ENCODE data around the gene GOLGA6D.
"Not testable (repeated sequence)": the region's sequence is repeated elsewhere in the genome, so short reads cannot be mapped to it uniquely, and the experiment has no call there.

GOLGA6D gene

DNA sequence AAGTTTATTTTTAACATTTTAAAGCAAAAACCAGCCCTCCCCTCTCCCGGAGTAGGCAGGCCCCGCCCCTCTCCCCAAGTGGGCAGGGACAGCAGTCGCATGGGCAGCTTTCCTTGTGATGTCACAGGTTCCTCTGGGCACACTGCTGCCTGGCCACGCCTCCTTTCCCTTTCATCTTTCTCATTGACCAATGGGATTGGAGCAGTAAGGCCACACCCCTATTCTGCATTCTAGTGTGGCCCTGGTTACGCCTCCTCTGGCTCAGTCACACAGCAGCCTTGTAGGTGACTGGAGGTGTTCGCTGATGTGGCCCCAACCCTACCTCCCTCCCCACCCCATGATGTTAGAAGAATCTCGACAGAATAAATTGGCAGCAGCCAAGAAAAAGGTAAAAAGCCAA is at the start of gene GOLGA6D:
TSS of gene GOLGA6D (plus strand) at position 264 of the 400 bp plus-strand sequence. CDS start at position 305, 41 bp downstream.
- not testable (repeated sequence) for DNase-seq

GRCh38 chr15:75233504-75234190 is 49.0 kb upstream of the GOLGA6D start:
- DNase-seq: no peak

GRCh38 chr15:75234191-75234810 is 48.3 kb upstream of the GOLGA6D start:
- no peak for DNase-seq

DNA sequence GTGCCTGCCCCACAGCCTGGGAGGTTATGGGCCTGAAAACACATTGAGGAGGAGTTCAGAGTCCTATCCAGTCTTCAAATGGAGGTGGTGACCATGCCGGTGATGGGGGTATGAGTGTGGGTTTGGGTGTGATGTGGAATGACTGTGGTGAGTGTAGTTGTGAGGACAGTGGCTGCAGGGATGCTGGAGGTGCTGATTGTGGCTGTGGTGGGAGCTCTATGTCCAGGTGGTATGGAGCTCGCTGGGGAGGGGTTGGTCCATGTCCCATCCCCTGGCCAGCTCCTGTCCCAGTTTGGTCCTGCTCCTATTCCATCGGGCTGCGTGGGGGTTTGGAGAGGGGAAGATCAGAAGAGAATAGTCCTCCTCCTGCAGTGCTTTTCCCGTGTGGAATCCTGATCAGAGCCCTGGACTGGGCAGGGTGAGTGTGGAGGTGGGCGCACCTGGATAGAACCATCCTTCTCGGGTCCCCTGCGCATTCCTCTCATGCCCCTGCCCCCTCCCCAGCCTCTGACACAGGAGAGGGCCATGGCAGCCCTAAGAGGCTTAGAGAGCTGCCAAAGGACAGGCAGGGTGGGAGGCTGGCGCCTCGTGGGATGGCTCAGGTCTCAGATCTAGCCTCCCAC is 47.5 kb upstream of the GOLGA6D start:
- DNase-seq: no peak

DNA sequence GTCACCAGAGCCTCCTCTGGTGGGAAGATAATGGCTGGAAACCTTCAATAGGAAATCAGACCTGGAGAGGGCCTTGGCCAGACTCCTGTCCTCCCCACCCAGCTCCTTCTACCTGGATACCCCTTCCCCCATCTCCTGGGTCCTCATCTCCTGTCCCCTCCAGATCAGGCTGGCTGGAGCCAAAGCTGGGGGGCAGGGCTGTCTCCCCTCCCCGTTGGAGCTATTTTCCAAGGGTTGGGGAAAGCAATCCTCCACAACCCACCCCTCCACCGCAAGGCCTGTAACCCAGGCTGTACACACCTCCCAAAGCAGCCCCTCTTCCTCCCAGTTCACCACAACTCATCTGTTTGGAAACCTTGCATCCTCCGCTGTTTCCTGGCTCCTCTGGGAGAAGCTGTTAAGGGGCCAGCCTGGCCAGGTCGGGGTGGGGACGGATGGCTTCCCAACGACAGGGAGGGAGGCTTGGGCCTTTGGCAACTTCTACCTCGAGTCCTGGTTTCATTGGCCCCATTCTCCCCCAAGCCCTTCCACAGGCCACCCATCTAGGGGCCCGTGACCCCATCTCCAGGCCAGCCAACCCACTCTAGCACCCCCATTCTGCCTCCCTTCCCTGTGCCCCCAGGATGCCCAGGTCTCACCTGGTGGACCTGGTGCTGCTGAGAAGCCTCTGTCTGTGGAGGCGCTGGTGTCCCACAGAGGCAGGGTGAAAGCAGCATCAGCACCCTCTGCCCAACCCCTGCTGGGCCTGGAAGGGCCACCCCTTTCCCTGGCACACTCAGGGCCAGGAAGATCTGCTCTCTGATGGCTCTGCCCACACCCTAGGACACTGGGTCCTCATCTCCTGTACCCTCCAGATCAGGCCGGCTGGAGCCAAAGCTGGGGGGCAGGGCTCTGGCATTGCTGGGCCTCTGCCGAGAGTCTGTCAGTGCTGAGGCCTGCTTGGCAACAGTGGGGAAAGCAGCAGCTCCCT is 46.6 kb upstream of the GOLGA6D start:
- no peak for DNase-seq

DNA sequence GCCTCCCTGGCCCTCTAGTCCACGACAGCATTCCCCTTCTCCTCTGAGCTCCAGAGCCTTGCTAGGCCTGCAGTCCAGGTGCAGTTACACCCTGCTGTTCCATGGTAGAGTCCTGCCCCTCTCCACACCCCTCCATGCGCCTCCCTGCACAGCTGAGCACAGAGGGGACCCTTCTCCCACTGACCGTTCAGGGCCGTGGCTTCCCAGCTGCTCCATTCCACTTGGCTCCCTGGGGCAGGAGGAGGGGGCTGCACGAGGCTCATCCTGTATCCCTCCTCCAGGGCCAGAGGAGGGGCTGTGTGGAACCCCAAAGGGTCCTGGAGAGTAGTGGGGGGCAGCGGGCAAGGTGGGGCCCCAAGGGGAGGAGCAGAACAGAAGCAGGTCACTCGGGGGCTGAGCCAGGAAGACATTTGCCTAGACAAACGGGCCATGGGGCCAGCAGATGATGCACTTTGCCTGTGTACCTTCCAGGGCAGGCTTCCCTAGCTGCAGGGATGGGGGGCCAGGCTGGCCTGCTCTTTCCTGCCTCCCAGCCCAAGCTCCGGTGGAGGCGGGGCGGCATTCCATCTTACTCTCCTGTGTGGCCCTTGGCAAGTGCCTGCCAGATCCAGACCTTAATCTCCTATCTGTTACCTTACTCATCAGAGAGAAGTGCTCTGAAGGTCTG is 45.2 kb upstream of the GOLGA6D start:
- DNase-seq: no peak

GRCh38 chr15:75238150-75238549 is 44.5 kb upstream of the GOLGA6D start:
- DNase-seq: no peak

GRCh38 chr15:75245741-75246140 is 36.9 kb upstream of the GOLGA6D start:
- DNase-seq: not testable (repeated sequence)

GRCh38 chr15:75248991-75249390 is 33.6 kb upstream of the GOLGA6D start:
- peak; percentile 65 for DNase-seq

DNA sequence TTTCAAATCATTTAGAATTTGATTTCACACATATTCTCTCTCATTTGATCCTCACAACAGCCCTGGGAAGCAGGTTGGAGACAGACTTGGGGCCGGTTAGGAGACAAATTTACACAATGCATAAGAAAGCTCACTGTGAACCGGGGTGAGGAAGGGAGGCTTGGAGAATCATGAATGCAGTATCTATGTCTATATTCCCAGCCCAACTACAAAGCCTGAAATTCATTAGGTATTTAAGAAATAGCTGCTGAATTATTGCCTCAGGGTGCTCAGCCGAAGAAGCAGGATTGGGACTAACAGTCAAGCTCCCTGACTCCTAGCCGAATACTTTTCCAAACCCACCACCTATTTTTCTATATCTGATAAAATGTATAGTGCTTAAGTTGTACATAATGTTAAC is 32.9 kb upstream of the GOLGA6D start:
- no peak for DNase-seq

DNA sequence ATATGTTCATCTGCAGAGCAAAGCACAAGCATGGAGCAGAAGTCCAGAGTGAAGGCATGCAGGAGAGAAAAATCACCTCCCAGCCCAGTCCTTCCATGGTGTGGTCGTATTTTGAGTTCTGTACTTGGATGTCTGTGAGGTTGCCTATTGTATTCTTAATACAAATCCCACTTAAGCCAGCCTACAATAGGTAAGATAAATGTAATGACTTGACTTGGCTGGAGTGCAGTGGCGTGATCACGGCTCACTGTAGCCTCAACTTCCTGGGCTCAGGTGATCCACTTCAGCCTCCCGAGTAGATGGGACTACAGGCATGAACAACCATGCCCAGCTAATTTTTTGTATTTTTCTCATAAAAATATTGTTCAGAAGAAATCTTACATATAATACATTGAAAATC is 31.3 kb upstream of the GOLGA6D start:
- not testable (repeated sequence) for DNase-seq

- not testable (repeated sequence) for DNase-seq
These were observed 30.4 kb upstream of the GOLGA6D start for GRCh38 chr15:75252285-75252684.

DNA sequence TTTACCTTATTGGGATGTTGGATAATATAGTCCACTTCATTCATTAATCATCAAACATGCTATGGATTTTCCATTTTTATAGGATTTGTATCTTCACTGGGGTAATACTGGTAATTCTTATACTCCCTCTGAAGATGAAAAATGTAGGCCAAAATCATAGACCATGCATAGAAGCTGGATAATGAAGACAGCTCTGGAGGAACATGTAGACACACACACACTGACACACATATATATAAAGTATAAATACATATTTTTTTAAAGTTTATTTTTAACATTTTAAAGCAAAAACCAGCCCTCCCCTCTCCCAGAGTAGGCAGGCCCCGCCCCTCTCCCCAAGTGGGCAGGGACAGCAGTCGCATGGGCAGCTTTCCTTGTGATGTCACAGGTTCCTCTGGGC is 24.6 kb upstream of the GOLGA6D start, which contains the start of gene GOLGA6C:
TSS of gene GOLGA6C (plus strand) at position 301 of the 400 bp plus-strand sequence. CDS start 265 bp downstream, outside the sequence.
- not testable (repeated sequence) for DNase-seq

DNA sequence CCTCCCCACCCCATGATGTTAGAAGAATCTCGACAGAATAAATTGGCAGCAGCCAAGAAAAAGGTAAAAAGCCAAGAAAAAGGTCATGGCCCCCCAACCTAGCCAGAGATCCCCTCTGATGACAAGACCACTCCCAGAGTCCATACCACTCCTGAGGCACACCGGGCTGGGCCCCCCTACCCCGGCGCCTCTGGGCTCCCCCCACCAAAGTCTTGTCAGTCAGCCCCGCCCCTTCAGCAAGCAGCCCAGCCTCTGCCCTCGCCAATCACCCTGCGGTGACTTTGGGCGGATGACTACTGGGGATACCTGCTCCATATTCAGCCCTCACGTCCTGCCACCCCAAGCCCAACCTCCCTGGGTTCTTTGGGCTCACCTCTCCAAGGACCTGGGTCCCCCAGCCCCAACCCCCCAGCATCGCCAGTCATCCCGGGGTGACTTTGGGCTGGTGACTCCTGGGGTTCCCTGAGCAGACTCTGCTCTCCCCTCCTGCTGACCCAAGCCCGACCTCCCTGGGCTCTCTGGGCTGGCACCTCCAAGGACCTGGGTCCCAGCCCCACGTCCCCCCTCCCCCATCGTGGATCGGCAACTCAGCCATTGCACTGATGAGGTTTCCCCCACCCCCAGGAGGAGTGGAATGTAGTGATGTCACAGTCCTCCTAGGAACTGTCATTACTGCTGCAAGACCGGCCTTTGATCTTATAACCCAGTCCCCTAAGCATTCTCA is 23.9 kb upstream of the GOLGA6D start:
- DNase-seq: not testable (repeated sequence)

DNA sequence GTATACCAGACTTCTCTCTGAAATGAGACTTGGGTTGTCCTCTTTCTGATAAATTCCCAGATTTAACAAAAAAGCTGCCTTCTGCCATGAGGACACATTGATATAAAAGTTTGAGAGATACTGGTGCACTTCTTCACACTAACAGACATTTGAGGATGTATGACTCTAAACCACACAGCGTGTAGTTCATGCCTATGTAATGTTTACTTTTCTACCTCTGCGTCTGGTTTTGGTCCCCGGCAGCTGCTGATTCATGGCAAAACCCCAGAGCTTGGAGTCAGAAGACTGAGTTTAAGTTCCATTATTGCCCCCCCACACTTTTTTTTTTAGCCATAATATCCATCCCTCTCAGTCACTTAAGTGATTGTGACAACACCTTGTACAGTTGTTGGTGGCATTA is 22.8 kb upstream of the GOLGA6D start:
- not testable (repeated sequence) for DNase-seq

GRCh38 chr15:75273751-75274359 is 8.8 kb upstream of the GOLGA6D start:
- not testable (repeated sequence) for DNase-seq

DNA sequence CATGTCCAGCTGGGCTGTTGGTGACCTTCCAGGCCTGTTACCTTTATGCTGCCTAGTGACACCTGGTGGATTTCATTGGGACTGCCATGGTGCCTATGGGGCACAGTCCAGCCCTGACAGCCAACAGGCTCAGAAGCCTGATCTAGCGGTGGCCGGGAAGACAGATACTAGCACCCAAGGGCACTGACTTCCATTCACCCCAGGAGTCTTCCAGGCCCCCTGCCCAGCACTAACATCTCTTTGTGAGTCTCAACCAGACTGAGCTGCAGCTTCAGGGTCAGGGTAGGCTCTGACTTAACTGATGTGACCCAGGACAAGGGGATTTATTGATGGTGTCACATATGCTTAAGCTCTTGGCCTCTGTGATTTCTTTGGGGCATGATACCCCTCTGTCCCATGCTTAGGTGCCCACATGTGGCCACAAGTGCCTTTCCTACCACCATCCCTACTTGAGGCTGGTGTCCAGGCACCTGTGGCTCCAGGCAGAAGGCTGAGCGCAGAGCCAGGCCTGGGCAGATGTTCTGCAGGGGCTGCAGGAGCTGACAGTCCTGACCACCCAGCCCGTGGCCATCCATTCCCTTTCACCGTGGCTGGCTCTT is 8.0 kb upstream of the GOLGA6D start:
- DNase-seq: not testable (repeated sequence)

GRCh38 chr15:75275617-75276016 is 7.0 kb upstream of the GOLGA6D start:
- DNase-seq: not testable (repeated sequence)

DNA sequence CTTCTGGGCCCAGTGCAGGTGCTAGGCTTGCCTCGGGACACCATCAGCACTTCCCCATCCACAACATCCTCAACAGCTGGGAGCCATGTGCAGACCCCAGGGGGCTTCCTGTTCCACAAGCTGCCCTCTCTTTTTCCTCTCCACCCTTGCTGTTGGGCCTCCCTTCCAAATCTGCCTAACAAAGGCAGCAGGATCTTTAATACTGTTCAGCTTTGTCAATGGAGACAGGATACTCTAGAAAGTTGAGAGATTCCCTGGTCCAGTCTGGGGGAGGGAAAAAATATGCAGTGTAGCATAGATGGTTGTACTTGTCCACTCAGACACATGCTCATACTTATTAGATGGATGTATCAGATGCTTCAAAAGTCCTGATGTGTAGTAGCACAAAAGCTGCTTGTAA is 4.1 kb upstream of the GOLGA6D start:
- not testable (repeated sequence) for DNase-seq

- not testable (repeated sequence) for DNase-seq
These were observed 1.5 kb downstream of the GOLGA6D start for GRCh38 chr15:75284152-75284551.

All from DMS53 (cell line).